Suprapubic skin (tissue), 3 donors: Measurements from ENCODE around the gene ARHGAP1.

Experiments
- CTCF ChIP-seq, 2 donors: fragments of 200-600 bp in 1 of 2; fragments of 450-650 bp in 1 of 2; sonication (generic) in 1 of 2; IDR thresholded peaks; one replicate each; pipeline ENCODE4 v1.5.1; 2016 to 2019; ENCODE audit warnings: antibody characterized with exemption in 2 of 2, mild to moderate bottlenecking in 1 of 2, moderate library complexity in 1 of 2
- POLR2A ChIP-seq, 2 donors: fragments of 450-650 bp; IDR thresholded peaks; one replicate each; pipeline ENCODE4 v1.6.1; 2017; ENCODE audit warnings: antibody characterized with exemption in 2 of 2, mild to moderate bottlenecking in 2 of 2, moderate library complexity in 2 of 2

DNA sequence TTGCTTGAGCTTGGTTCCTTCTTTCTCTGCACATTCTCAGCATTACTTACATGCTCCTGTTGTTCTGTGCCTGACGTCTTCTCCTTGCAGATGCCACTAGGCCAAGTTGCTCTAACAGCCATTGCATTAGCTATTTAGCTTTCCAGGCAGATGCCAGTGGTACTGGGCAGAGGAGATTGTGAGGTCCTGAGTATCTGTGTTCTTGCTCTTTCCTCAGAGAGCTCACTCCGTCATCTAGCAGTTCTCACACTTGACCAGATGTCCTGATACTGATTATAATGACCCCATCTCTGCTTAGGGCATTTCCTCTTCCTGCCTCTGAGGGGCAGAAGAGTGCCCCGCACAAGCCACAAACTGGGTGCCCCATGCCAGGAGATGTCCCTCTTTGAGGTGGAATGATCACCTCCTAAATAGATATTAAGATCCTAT, 30.7 kb downstream of the ARHGAP1 start:
- no peak for TF ChIP-seq CTCF (IDR thresholded peaks at IDR 0.05)
- TF ChIP-seq POLR2A (IDR thresholded peaks at IDR 0.05), result no peak
